Middle frontal gyrus (tissue), 1 donor: ENCODE measurements around the gene TIAM1.

ENCODE experiments used
- DNase-seq: peaks from one replicate; pipeline ENCODE4 v3.0.0-alpha.2; 2015; ENCODE audit warnings: low spot score; ENCODE audit errors: extremely low spot score

TIAM1 gene

DNA sequence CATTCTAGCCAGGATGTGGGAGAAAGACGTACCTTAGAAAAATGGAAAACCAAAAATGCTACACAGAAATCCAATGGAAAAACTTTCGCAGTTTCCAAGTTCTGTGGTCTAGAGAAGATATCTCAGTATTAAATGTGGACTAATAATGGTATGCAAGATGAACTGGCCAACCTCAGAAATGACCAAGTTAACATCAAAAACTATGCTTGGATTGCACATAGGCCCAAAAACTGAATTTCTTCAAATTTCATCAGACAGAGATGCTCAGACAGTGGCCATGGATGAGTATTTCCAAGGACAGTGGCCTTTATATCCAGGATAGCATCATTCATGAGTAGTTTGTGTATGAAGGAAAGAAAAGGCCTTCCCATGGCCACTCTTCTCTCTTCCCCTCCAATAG is 132.2 kb downstream of the TIAM1 start:
- DNase-seq: no peak

DNA sequence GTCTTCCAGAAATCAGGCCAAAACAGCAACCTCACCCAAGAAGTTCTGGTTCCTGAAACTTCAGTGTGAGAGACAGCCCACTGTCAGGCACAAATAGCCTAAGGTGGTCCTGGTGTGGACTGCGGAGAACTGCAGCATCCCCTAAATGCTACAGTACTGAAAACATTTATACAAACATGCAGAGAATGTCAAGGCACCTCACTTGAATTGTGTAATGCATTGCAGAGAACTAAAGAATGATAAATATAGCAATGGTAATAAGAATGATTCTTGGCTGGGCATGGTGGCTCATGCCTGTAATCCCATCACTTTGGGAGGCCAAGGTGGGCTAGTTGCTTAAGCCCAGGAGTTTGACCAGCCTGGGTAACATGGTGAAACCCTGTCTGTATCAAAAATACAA is 138.6 kb downstream of the TIAM1 start:
- DNase-seq: no peak

DNA sequence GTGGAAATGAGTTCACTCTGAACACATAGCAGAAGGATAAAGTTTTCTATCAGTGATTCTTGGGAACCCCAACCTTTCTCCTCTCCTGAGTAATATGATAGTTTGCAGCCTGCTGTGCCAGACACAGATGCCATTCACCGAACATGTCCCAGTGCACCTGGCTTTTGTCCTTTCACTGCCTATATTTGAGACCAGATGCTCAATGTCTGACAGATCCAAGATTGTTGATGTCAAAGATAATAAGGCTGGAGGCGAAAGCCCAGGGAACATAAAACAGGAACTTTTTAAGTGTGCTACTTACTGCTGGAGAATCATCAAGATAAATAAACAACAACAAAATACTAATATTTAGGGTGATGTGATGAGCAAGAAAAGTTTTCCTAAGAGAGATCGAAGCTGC is 139.3 kb downstream of the TIAM1 start:
- DNase-seq: no peak

DNA sequence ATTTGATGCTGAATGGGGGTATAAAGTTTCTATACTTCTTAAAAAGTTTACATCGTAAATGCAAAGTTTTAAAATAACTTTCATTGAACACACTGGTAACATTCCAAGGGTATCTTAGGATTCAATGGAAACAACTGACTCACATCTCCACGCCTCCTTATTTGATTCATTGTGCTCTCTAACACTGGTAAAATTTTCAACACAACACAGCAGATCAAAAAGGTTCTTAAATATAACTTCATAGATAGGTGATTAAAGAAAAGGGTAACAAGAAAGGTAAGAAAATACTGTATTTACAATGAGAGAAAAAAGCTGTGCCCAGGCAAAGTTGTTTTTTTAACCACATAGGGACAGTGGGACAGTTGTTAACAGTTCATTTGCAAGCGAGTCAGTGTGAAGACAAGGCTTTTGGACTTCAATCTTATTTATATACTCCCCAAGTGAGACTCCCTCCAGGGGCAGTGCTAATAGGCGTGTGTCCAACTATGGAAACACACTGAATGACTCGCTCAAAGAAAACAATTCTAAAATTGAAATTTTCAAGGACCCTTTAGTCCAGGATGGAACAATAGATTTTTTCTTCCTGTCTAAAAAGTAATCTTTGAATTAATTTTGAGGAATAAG is 140.5 kb downstream of the TIAM1 start:
- DNase-seq: no peak

DNA sequence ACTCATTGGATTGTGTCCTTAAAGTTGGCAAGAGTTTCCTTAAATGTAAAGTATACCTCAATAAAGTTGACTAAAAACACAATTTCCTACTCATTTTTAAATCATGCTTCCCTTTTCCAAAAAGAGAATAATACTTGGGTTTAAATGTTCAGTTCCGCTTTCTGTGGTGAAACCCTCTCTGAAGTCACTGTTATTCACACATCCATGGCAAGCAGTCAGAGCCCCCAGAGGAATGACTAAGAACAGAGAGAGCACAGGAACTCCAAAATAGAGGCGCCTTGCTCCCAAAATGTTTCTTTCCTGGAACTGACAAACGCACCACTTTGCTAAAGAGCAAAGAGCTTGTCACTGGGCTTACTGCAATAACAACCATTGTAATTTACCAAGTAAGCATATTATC is 142.5 kb downstream of the TIAM1 start:
- DNase-seq: no peak

GRCh38 chr21:31201144-31201543 is 142.9 kb downstream of the TIAM1 start:
- DNase-seq: no peak

- peak; percentile 66 for DNase-seq
Observed at GRCh38 chr21:31198575-31198974, 145.5 kb downstream of the TIAM1 start.

DNA sequence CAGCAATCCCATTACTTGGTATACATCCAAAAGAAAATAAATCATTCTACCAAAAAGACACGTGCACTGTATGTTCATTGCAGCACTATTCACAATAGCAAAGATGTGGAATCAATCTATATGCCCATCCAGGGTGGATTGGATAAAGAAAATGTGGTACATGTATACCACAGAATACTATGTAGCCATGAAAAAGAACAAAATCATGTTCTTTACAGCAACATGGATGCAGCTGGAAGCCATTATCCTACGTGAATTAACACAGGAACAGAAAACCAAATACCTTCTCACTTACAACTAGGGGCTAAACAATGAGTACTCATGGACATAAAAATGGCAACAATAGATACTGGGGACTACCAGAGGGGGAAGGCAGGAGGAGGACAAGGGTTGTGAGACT is 147.3 kb downstream of the TIAM1 start:
- no peak for DNase-seq

DNA sequence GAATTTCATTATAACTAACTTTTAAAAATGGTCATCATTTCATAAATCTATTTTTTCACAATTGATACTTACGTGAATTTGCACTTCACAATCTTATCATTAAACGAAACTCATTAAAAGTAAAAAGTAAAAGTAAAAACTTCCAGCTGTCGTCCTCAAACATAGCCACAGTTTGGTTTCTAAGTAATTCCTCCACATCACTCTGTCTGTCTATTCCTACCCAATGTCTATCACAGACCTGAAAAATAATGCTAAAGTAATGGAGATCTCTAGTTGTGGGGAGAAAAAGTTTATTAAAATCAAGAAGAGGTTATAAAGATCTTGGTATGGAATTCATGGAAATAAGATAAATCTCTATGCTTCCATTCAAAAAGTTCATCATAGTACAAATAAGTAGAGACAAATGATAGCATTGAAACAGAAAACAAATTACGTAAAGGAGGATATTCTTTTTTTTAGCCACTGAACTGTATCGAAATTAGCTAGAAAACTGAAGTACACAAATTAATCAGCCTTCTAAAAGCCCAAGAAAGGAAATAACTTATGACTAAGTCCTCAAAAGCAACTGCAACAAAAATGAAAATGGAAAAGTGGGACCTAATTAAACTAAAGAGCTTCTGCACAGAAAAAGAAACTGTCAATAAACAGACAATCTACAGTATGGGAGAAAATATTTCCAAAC is 148.6 kb downstream of the TIAM1 start:
- no peak for DNase-seq

GRCh38 chr21:31194510-31195293 is 149.4 kb downstream of the TIAM1 start:
- DNase-seq: no peak

- DNase-seq: no peak
Observed at GRCh38 chr21:31193761-31194160, 150.3 kb downstream of the TIAM1 start.

DNA sequence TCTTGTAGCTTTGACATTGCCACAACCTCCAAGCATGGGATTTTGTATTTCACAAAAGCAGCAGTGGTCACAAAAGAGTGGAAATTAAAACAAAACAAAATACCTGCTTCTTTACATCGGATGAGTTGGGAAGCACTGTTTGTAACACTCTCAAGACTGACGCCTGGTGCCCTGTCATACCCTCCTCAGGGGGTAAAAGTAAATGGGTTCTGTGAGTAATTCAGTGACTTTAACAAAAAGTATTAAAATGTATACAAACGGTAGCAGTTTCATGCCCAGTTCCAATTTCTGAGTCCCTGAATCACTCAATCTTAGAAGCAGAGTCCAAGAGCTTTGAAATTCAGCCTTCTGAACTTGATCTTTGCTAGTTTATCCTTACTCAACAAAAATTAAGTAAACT is 152.5 kb downstream of the TIAM1 start:
- no peak for DNase-seq

GRCh38 chr21:31190516-31190915 is 153.5 kb downstream of the TIAM1 start:
- DNase-seq: no peak

- DNase-seq: no peak
Observed at GRCh38 chr21:31187499-31187898, 156.6 kb downstream of the TIAM1 start.

GRCh38 chr21:31186916-31187315 is 157.1 kb downstream of the TIAM1 start:
- DNase-seq: no peak

GRCh38 chr21:31185663-31186062 is 158.4 kb downstream of the TIAM1 start:
- DNase-seq: no peak

DNA sequence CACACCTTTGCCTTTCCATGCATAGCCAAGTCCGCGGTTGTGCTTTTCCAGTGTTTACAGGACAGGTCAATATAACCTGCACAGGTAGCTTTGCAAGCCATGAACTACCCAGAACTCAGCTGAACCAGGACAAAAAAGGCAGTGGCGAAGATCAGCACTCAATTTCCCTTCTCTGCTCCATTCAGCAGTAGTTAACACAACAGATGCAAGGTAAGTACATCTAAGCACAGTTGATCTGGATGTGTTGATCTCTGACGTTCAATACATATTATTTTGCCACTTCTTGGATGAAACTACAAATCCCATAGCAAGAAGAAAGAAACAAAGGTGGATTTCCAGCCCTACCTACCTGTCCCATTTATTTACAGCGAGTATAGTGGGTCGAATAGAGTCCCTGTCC is 159.2 kb downstream of the TIAM1 start:
- DNase-seq: no peak

- no peak for DNase-seq
Observed at GRCh38 chr21:31184459-31184858, 159.6 kb downstream of the TIAM1 start.

DNA sequence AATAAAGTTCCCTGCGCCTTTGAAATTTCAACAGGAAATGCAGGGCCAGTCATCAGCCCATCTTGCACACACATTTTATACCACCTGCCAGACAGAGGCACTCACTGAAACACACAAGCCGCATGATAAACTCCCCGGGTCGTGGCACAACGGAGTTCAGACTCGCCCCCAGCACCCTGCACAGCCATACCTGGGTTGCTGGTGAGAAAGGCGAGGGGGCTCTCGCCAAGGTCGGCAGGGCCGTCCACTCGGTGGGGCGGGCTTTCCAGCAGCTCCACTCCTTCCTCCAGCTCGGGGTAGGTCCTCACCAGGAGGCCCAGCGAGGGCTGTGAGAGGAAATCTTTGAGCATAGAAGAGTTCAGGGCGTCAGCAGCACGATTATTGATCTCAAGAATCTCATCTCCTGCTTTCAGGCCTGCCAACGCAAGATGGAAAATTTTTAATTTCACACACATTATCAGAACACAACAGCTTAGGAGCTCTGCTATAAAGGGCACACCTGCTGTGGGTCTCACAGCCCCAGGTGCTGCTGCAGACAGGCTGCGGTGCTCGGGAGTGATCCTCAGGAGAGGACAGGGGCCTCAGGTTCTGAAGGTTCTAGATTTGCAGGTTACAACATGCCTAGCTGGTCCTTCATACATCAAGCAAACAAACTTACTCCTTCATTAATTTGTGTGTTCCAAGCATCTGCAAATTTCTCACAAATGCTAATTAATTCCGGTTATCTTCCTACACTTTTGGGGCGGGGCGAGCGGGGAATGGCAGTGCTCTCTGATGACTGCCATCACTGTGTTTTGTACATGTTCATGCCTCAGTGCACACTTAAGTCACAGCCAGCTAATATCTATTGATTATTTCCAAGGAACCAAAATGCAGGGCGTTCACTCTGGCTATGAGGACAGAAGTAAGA is 161.6 kb downstream of the TIAM1 start:
- no peak for DNase-seq

DNA sequence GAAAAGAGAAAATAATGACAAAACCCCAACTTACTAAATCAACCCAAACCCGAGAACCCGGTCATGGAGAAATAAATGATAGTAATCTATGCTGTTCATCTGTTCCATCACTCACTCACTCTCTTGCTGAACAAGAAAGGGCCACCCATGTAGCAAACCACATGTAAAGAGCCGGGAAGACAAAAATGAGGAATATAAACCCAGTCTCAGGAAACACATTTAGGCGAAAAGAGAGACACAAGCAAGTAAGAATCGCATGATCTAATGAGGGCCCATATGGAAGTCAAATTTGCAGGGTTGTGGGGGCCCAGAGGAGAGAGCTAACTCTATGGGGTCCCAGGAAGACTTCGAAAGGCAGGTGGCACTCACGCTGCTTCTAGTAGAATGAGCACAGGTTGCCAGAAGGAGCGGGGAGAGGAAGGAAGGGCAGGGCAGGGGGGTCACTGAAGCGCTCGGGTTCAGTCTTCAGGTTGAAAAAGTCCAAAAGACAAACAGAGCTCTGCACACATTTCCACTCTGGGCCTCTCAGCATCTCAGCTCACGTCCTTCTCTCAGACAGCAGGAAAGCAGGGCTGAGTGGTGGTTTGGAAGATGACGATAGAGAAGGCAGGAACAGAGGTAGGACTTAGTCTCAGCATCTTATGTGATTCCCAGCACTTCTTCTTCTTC is 162.8 kb downstream of the TIAM1 start:
- DNase-seq: no peak
